ENCODE data around the gene CDK4. TPM values are rescaled to one million over a fixed set of nuclear protein-coding genes. Genes with fewer than 3 reads are reported as not detected.

The CDK4 gene
- total RNA-seq, 1 experiment from 2014 or later = 218 TPM

- Histone ChIP-seq H4K20me1 (ENCODE audit: control insufficient read depth, insufficient read depth, insufficient read length) (no peaks in the 10 kb centered on the region), H2BK20ac (ENCODE audit: low read depth, low read length, poor library complexity, severe bottlenecking) (no peak overlapping the region), H2BK120ac (ENCODE audit: low read depth, low read length, poor library complexity, severe bottlenecking) (no peak overlapping the region), H3K79me1 (ENCODE audit: insufficient read depth, low read depth, low read length, poor library complexity, severe bottlenecking) (no peaks in the 10 kb centered on the region), H2AK5ac (ENCODE audit: insufficient read length, low read length) (no peak overlapping the region), H3K27ac (ENCODE audit: insufficient read length, low read depth, low read length) (no peak overlapping the region), H4K8ac (replicated peaks; ENCODE audit: insufficient read length, low read depth, low read length) (no peak overlapping the region), H4K5ac (ENCODE audit: insufficient read length, low read depth, low read length) (no peak overlapping the region), H2BK12ac (ENCODE audit: insufficient read length, low read depth, low read length) (no peak overlapping the region), H2BK5ac (ENCODE audit: insufficient read length, low read length) (no peak overlapping the region), H3K9ac (ENCODE audit: extremely low read depth, insufficient read length, low read length) (no peak overlapping the region), H3K27me3 (ENCODE audit: insufficient read depth, low read length) (no peaks in the 10 kb centered on the region), H3K14ac (ENCODE audit: insufficient read depth, low read length) (no peak overlapping the region), H3K56ac (ENCODE audit: insufficient read length, low read depth, low read length) (no peak overlapping the region), H3K4me1 (ENCODE audit: insufficient read depth, low read length) (no peaks in the 10 kb centered on the region), H3K9me3 (ENCODE audit: control insufficient read depth, low read depth, low read length) (no peaks in the 10 kb centered on the region), H3K23me2 (ENCODE audit: insufficient read length, low read depth, low read length, poor library complexity, severe bottlenecking) (no peaks in the 10 kb centered on the region), H3K4ac (ENCODE audit: low read depth, low read length) (no peak overlapping the region), H2BK15ac (ENCODE audit: low read depth, low read length) (no peak overlapping the region), H3K4me2 (ENCODE audit: insufficient read depth, insufficient read length, low read length) (no peak overlapping the region), H3T11ph (ENCODE audit: low read length) (no peak overlapping the region), H4K91ac (ENCODE audit: insufficient read length, low read depth, low read length) (no peak overlapping the region), H3K79me2 (ENCODE audit: insufficient read depth, low read length) (no peaks in the 10 kb centered on the region), H3K23ac (ENCODE audit: insufficient read length, low read depth, low read length) (no peak overlapping the region), H2AFZ (ENCODE audit: low read length) (no peak overlapping the region), H3K18ac (ENCODE audit: insufficient read length, low read depth, low read length) (no peak overlapping the region)
- H3K4me1 Mint-ChIP-seq = no peaks in the 10 kb centered on the region
- H3K27ac Mint-ChIP-seq = no peak overlapping the region
- H3K36me3 Mint-ChIP-seq (ENCODE audit: insufficient read depth in 1 of 3, low read depth in 3 of 3) = peaks cover 5 to 25% (median 5%) of the 10 kb centered on the region in 3 experiments; a peak in 5 of 7 replicates
- H3K4me3 Mint-ChIP-seq = no peak overlapping the region
- H3K27me3 Mint-ChIP-seq (ENCODE audit: low read depth) = no peaks in the 10 kb centered on the region
- H3K9me3 Mint-ChIP-seq = no peaks in the 10 kb centered on the region
- no peak for TF ChIP-seq CTCF (conservative IDR thresholded peaks at IDR 0.05)
- no CpG with 5 or more reads among the region's 3 CpGs for WGBS (ENCODE audit: extremely low coverage, insufficient read length, low lambda C conversion rate)
- no peak for DNase-seq
These were observed 39.4 kb downstream of the CDK4 start for GRCh38 chr12:57712701-57713100.

All from H9 (cell line).